GM19372 (cell line): Measurements from ENCODE around the gene CBFA2T3.

Experiments used
- ATAC-seq: cut with Tn5 transposase; IDR thresholded peaks from one replicate; pipeline ENCODE4 v1.9.1; 2021; ENCODE audit warnings: mild to moderate bottlenecking, low read depth, moderate library complexity; ENCODE audit not compliant: unreplicated experiment

The CBFA2T3 gene

GRCh38 chr16:88966986-88967829, 9.8 kb downstream of the CBFA2T3 start:
- ATAC-seq = no peak

GRCh38 chr16:88965826-88966480, 11.1 kb downstream of the CBFA2T3 start:
- ATAC-seq = no peak

- ATAC-seq = no peak
Observed at GRCh38 chr16:88965411-88965810, 11.6 kb downstream of the CBFA2T3 start.

GRCh38 chr16:88964636-88965035, 12.4 kb downstream of the CBFA2T3 start:
- no peak for ATAC-seq

- no peak for ATAC-seq
Observed at GRCh38 chr16:88963583-88963982, 13.4 kb downstream of the CBFA2T3 start.

- no peak for ATAC-seq
Observed at GRCh38 chr16:88962478-88963152, 14.4 kb downstream of the CBFA2T3 start.

- ATAC-seq = no peak
Observed at GRCh38 chr16:88961011-88961410, 16.0 kb downstream of the CBFA2T3 start.

GRCh38 chr16:88960516-88960915, 16.5 kb downstream of the CBFA2T3 start:
- ATAC-seq = no peak

- ATAC-seq = no peak
Observed at GRCh38 chr16:88959022-88959421, 18.0 kb downstream of the CBFA2T3 start.

- no peak for ATAC-seq
Observed at GRCh38 chr16:88957887-88958577, 19.0 kb downstream of the CBFA2T3 start.

GRCh38 chr16:88957433-88957767, 19.6 kb downstream of the CBFA2T3 start:
- no peak for ATAC-seq

GRCh38 chr16:88956546-88957432, 20.2 kb downstream of the CBFA2T3 start:
- no peak for ATAC-seq

GRCh38 chr16:88955906-88956305, 21.1 kb downstream of the CBFA2T3 start:
- ATAC-seq = no peak

GRCh38 chr16:88953003-88953690, 23.9 kb downstream of the CBFA2T3 start:
- ATAC-seq = no peak

- ATAC-seq = no peak
Observed at GRCh38 chr16:88951989-88952388, 25.0 kb downstream of the CBFA2T3 start.

- ATAC-seq = no peak
Observed at GRCh38 chr16:88951501-88951900, 25.5 kb downstream of the CBFA2T3 start.

GRCh38 chr16:88948781-88949490, 28.1 kb downstream of the CBFA2T3 start:
- ATAC-seq = no peak

GRCh38 chr16:88945473-88945872, 31.5 kb downstream of the CBFA2T3 start:
- no peak for ATAC-seq

GRCh38 chr16:88943741-88944140, 33.3 kb downstream of the CBFA2T3 start:
- no peak for ATAC-seq
